ENCODE measurements around the gene NDUFB10.
"Not testable (repeated sequence)": the region's sequence is repeated elsewhere in the genome, so short reads cannot be mapped to it uniquely, and the experiment has no call there.

Gene NDUFB10

DNA sequence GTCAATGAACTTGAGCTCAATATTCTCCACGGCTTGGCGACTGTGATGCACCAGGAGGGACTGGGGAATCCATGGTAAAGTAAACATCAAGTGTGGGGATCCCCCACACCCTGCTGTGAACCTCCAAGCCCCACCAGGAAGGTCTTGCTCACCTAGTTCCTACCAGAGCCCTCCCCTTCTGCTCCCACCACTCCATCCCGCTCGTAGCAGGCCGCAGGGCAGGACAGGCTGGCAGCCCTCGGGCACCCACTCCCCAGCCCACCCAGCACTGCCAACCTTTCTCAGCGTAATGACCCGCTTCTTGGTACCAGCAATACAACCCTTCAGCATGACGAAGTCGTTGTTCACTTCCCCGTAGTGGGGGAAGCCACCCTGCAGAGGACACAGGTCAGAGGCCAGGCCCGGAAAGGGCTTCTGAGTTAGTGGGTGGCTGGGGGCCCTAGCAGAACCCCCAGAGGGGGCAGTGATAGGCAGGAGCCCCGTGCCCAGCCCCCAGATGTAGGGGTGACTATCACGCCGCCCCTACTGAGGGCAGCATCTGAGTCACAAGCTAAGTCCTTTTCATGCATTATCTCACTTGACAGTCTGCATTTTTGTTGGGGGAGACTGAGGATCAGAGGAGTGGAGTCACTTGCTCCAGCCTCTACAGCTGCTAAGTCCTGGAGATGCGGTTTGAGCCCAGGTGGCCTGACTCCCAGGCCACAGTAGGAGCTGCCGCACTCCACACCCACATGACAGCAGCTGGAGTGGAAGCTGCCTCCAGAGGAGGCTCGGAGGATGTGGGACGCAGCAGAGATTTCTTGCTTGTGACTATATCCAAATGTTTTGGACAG, 13.6 kb upstream of the NDUFB10 start:
- H3K27ac ChIP-seq: no peak overlapping the region
- TF ChIP-seq, protein P1, sequence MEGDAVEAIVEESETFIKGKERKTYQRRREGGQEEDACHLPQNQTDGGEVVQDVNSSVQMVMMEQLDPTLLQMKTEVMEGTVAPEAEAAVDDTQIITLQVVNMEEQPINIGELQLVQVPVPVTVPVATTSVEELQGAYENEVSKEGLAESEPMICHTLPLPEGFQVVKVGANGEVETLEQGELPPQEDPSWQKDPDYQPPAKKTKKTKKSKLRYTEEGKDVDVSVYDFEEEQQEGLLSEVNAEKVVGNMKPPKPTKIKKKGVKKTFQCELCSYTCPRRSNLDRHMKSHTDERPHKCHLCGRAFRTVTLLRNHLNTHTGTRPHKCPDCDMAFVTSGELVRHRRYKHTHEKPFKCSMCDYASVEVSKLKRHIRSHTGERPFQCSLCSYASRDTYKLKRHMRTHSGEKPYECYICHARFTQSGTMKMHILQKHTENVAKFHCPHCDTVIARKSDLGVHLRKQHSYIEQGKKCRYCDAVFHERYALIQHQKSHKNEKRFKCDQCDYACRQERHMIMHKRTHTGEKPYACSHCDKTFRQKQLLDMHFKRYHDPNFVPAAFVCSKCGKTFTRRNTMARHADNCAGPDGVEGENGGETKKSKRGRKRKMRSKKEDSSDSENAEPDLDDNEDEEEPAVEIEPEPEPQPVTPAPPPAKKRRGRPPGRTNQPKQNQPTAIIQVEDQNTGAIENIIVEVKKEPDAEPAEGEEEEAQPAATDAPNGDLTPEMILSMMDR (conservative IDR thresholded peaks at IDR 0.05): no peak

DNA sequence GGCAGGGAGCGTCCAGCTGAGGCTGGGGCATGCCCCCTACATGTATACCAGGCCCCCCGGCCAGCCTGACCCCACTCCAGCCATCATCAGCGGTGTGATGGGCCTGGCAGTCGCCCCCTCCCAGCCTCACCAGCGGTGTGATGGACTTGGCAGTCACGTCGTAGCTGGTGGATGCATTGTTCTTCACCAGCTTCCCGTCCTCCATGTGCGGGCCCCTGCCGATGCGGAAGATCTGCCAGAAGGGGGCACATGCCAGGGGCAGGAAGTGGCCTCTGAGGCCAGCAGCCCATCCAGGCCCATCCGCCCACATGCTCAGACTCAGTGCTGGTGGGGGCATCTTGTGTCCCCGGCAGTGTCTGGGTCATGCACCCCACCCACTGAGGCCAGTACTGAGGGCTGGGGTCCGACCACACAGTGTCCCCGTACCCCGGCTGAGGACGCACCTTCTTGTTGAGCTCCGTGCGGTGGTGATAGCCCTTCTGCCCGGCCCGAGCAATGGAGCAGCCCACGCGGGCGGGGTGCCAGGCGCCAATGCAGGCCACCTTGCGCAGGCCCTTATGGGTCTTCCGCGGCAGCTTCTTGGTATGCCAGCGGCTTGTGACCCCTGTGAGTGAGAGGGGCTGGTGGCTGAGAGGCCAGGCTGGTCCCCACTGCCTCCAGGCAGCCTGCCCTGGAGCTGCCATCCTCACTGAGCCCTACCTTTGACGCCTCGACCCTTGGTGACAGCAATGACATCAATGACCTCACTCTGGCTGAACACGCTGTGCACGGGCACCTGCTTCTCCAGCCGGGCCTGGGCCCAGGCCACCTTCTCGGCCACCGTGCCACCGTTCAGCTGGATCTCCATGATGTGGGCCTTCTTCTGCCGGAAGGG, 12.6 kb upstream of the NDUFB10 start:
- no peak overlapping the region for H3K27ac ChIP-seq
- TF ChIP-seq, protein P1 (conservative IDR thresholded peaks at IDR 0.05): no peak

DNA sequence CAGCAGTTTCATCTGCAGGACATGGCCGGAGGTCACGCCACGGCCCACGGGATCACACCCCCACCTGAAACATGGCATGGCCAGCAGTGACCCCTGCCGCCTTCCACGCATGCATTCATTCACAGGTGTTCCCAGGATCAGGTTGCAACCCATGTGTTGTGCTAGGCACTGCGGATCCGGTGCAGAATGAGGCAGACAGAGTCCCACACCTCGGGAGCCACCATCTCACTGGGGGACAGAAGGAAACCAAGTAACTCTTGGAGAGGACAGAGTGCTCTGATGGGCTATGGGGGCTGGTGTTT, 12.0 kb upstream of the NDUFB10 start:
- no peak overlapping the region for H3K27ac ChIP-seq
- TF ChIP-seq, protein P1 (conservative IDR thresholded peaks at IDR 0.05): no peak

DNA sequence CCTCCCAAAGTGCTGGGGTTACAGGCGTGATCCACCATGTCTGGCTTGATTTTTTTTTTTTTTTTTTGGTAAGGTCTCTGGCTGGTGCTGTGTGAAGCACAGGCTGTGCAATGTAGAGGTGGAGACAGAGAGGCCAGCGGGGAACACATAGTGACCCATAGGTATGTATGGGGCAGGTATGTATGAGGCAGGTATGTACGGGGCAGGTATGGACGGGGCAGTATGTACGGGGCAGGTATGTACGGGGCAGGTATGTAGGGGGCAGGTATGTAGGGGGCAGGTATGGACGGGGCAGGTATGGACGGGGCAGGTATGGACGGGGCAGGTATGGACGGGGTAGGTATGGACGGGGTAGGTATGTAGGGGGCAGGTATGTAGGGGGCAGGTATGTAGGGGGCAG, 9.8 kb upstream of the NDUFB10 start:
- no peak overlapping the region for H3K27ac ChIP-seq
- TF ChIP-seq, protein P1 (conservative IDR thresholded peaks at IDR 0.05): no peak

DNA sequence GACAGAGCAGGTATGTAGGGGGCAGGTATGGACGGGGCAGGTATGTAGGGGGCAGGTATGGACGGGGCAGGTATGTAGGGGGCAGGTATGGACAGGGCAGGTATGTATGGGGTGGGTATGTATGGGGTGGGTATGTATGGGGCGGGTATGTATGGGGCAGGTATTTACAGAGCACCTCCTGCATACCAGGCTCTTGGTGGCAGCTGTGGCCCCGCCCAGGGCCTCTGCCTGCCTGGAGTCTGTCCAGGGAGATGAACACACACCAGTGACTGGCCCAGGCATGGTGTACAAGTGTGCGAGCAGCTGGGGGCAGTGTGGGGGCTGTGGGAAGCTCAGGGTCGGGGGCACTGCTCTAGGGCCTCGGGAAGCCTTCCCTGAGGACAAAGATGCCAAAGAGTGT, 9.3 kb upstream of the NDUFB10 start:
- TF ChIP-seq, protein P1 (conservative IDR thresholded peaks at IDR 0.05): no peak
- no peak overlapping the region for H3K27ac ChIP-seq

DNA sequence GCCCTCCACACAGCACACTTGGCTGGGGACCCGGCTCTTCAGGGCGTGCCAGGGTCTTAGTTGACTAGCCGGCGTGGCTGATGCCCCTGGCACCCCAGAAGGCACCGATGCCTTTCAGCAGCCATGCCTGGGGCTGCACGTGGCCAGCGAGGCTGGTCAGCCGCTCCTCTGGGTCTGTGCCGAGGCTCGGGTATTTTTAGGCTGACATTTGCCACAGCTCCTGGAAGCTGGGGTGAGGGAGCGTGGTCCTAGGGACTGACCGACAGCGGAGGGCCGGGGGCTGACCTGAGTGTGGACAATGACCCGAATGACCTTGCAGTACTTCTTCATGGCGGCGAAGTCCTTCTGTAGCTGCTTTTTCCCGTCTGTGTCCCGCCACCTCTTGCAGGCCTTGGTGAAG, 8.8 kb upstream of the NDUFB10 start:
- no peak overlapping the region for H3K27ac ChIP-seq
- TF ChIP-seq, protein P1 (conservative IDR thresholded peaks at IDR 0.05): no peak

DNA sequence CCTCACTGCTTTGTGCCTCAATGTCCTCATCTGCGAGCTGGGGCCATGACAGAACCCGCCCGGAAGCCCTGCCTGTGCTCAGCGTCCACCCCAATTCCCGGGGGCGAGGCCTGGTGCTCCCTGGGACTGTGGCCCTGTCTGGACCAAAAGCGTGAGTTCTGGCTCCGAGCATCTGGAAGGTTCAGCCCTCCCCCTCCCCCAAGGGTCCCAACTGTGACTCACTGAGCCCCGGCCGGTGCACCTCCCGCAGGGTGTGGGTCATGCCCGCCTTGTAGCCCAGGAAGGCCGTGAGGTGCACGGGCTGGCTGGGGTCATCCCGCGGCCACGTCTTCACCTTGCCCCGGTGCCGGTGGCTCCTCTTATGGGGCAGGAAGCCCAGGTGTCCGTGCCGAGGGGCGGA, 5.6 kb upstream of the NDUFB10 start:
- TF ChIP-seq, protein P1 (conservative IDR thresholded peaks at IDR 0.05): no peak
- H3K27ac ChIP-seq: no peak overlapping the region

DNA sequence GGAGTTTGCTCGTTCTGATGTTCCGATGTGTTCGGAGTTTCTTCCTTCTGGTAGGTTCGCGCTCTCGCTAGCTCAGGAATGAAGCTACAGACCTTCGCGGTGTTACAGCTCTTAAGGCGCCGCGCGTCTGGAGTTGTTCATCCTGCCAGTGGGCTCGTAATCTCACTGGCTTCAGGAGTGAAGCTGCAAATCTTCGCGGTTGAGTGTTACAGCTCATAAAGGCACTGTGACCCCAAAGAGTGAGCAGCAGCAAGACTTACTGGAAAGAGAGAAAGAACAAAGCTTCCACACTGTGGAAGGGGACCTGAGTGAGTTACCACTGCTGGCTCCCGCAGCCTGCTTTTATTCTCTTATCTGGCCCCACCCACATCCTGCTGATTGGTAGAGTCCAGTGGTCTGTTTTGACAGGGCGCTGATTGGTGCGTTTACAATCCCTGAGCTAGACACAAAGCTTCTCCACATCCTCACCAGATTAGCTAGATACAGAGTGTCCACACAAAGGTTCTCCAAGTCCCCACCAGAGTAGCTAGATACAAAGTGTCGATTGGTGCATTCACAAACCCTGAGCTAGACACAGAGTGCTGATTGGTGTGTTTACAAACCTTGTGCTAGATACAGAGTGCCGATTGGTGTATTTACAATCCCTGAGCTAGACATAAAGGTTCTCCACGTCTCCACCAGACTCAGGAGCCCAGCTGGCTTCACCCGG, 1.8 kb upstream of the NDUFB10 start:
- H3K27ac ChIP-seq: not testable (repeated sequence)

DNA sequence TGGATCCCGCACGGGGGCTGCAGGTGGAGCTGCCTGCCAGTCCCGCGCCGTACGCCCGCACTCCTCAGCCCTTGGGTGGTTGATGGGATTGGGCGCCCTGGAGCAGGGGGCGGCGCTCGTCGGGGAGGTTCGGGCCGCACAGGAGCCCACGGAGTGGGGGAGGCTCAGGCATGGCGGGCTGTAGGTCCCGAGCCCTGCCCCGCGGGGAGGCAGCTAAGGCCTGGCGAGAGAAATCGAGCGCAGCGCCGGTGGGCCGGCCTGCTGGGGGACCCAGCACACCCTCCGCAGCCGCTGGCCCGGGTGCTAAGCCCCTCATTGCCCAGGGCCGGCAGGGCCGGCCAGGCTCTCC, 1.2 kb upstream of the NDUFB10 start:
- not testable (repeated sequence) for H3K27ac ChIP-seq

All from VCaP (cell line).